GM13977 (cell line): Measurements from ENCODE around the gene TMEM240.

ENCODE experiments used
- DNase-seq: peaks from one replicate; pipeline ENCODE4 v3.0.0; 2012; ENCODE audit warnings: low spot score
- in situ Hi-C: fragments of 300-500 bp; cut with MboI; formaldehyde crosslinking; loops from one replicate; pipeline ENCODE4 v1.12.0; 2022; ENCODE audit warnings: low sequenced_read_pairs, low pct_unique_long_range_greater_than_20kb, mixed read lengths, inconsistent platforms; ENCODE audit not compliant: unreplicated experiment
- TF ChIP-seq, protein P1 (sequence below): IDR thresholded peaks from 2 replicates; pipeline ENCODE4 v1.5.1; 2012; ENCODE audit warnings: mild to moderate bottlenecking, control low read depth; ENCODE audit not compliant: insufficient read depth; ENCODE audit errors: extremely low read depth, missing control alignments

The TMEM240 gene

DNA sequence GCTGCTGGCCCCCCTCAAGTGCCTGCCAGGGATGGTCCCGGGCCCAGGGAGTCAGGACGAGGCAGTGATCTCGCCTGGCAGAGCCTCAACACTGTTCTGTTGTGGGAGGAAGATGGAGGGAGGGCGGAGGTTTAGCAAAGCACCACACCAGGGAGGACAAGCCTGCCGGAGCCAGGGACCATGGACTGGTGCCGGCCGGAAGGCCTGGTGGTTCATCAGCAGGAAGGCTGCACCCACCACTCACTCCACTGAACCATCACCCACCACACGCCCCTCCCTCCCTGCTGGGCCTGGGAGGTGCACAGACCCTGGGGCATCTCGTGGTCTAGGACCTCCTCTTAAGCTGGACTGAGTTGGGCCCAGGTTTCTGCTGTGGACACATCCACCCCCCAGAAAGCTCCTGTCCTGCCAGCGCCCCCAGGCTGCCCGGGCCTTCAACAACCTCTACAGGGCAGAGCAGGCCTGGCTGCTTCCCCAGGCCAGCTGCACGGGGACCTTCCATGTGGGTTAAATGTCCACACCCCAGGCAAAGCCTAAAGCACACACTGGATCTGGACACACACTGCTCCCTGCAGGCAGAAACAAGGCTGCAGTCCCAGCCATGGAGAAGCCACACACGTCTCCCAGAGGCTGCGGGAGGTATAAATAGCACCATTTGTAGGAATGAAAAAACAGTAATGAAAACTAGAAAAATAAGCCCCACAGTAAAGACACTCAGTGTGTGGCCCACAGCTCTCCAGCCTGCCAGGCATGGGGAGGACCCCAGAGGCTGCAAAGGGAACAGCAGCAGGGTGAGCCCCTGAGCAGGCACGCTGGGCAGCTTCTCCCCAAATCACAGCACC, 10.4 kb upstream of the TMEM240 start:
- TF ChIP-seq, protein P1, sequence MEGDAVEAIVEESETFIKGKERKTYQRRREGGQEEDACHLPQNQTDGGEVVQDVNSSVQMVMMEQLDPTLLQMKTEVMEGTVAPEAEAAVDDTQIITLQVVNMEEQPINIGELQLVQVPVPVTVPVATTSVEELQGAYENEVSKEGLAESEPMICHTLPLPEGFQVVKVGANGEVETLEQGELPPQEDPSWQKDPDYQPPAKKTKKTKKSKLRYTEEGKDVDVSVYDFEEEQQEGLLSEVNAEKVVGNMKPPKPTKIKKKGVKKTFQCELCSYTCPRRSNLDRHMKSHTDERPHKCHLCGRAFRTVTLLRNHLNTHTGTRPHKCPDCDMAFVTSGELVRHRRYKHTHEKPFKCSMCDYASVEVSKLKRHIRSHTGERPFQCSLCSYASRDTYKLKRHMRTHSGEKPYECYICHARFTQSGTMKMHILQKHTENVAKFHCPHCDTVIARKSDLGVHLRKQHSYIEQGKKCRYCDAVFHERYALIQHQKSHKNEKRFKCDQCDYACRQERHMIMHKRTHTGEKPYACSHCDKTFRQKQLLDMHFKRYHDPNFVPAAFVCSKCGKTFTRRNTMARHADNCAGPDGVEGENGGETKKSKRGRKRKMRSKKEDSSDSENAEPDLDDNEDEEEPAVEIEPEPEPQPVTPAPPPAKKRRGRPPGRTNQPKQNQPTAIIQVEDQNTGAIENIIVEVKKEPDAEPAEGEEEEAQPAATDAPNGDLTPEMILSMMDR: no peak
- in situ Hi-C loops: no loop called here
- no peak for DNase-seq

DNA sequence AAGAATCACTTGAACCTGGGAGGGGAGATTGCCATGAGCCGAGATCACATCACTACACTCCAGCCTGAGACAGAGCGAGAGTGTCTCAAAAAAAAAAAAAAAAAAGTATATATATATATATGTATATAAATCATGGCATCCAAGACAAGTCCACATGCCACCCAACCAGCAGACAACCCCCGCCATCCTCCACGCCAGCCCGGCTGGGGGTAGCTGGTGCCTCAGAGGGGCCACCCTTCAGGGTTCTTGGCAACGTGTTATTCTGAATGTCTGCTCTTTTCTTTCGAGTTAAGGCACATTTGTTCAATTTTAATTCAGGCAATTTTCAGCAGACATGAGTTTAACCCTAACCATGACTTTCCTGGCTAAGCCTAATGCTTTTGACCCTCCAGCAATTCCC, 9.7 kb upstream of the TMEM240 start:
- DNase-seq: no peak
- TF ChIP-seq, protein P1: no peak
- in situ Hi-C loops: no loop called here

DNA sequence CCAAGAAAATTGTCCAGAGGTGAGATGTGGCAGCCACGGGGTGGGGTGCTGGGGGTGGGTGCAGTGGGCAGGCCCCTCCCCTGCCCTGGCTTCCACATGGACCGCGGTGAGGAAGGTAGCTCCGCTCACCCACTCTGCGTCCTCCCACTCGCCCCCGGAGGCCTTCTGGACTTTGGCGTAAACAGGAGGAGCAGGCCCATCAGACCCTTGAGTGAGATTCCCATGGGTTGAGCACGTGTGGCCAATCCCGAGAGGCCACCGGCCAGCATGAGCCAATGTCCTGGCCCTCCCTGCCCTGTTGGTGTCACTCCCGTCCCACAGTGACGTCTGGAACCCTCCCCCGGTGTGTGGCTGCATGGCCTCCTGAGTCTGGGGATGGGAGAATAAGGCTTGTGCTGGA, 8.2 kb upstream of the TMEM240 start:
- in situ Hi-C loops: no loop called here
- TF ChIP-seq, protein P1: no peak
- DNase-seq: no peak

DNA sequence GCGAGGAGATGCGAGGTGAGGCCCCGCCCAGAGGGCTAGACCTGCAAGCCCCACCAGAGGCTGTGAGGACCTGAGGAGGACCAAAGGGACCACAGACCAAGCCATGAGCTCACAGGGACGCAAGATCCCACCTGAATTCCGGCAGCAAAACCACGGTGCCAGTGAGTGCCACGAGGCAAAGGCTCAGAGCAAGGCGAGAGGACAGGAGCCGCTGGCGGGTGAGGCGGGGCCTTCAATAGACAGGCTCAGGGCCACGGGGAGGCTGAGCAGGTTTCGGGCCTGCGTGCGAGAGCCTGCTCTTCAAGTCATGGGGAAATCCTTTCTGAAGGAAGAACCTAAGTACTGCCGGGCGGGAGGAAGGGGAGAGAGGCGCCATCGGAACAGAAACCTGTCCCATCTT, 7.1 kb upstream of the TMEM240 start:
- no peak for DNase-seq
- TF ChIP-seq, protein P1: no peak
- in situ Hi-C loops: no loop called here

DNA sequence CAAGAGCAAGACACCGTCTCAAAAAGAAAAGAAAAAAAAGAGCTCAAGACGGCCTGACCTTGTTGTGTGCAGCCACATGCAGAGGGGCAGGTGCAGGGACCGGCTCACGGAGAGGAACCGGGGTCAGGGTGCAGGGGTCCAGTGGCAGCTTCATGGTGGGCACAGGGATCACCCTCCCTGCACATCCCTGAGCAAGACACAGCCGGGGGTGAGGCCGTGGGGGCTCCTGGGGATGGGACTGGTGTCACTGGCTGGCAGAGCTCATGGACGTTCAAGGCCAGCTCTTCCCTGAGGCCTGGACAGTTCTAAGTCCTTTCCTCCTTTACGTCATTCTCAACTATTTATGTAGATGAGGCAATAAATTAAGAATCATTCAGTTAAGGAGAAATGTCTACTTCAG, 6.6 kb upstream of the TMEM240 start:
- in situ Hi-C loops: no loop called here
- TF ChIP-seq, protein P1: no peak
- DNase-seq: no peak

DNA sequence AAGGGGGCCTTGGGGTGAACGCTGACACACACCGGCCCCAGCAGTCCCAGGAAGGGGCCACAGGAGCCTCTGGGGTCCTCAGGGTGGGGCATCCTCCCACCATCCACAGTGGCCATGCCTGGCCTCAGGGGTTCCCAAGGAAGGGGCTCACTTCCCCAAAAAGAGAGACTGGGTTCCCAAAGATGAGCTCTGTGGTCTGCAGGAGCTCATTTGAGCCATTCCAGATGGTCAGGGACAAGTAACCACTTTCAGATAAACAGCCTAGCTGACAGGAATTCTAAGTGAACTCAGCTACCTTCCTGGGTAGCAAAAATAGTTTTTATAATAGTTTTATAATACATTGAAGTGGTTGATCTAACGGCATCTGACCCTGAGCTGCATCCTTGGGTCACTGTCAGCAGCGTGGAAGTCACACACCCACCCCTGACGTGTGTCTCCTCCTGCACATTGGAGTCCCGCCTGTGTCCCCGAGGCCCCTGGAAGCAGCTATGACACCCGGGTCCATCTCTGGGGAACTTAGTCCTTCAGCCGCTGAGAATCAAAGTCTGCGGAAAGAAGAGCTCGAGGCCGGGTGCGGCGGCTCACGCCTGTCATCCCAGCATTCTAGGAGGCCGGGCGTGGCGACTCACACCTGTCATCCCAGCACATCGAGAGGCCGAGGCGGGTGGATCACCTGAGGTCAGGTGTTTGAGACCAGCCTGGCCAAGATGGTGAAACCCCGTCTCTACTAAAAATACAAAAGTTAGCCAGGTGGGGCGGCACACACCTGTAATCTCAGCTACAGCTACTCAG, 5.7 kb upstream of the TMEM240 start:
- TF ChIP-seq, protein P1: no peak
- in situ Hi-C loops: no loop called here
- no peak for DNase-seq
